NCI-H345 treated with DMSO at 0.1 percent for 48 hours (cell line): Measurements from ENCODE around the gene DNM1L.
"Not testable (repeated sequence)": the region's sequence is repeated elsewhere in the genome, so short reads cannot be mapped to it uniquely, and the experiment has no call there.

ENCODE experiments used
- DNase-seq: peaks from one replicate; lab custom pipeline; 2025; ENCODE audit not compliant: unreplicated experiment; lab: John Stamatoyannopoulos, UW

The DNM1L gene

GRCh38 chr12:32695787-32696186, 16.7 kb downstream of the DNM1L start:
- DNase-seq: no peak

- no peak for DNase-seq
Observed at GRCh38 chr12:32697445-32697844, 18.3 kb downstream of the DNM1L start.

DNA sequence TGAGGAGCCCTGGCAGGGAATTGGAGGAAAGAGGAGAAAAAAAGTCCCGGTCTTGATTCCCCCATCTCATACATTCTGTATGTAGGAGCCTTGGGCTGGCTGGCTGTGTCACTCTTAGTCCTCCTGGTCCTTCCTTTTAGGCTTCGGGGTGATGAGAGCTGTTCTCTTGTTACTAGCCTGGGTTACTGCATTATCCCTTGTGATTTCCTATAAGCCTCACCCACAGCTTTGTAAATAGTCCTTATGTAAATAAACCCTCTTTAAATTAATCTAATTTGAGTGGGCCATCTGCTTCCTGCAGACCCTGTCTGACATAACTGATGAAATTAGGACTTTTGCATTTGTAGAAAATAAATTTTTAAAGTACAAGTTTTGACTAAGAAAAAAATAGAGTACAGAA, 19.2 kb downstream of the DNM1L start:
- DNase-seq: peak; percentile 41

GRCh38 chr12:32699437-32699836, 20.3 kb downstream of the DNM1L start:
- DNase-seq: not testable (repeated sequence)

DNA sequence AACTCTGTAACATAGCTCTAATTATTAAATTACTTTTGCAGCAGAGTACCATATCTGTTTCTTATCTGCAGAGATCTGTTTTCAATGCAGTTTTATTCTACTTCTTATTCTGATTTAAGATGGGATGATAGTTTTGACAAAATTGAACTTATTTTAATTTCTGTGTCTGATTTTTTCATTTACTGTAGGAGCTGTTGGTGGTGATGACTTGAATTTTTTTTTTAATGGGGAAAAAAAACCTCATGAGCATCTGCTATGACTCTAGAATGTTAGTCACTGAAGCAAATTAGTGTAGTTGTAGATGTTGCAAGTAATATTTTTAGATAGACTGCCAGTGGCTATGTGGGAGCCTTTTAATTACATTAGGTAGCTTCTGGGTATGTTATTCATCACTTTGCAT, 23.4 kb downstream of the DNM1L start:
- no peak for DNase-seq

DNA sequence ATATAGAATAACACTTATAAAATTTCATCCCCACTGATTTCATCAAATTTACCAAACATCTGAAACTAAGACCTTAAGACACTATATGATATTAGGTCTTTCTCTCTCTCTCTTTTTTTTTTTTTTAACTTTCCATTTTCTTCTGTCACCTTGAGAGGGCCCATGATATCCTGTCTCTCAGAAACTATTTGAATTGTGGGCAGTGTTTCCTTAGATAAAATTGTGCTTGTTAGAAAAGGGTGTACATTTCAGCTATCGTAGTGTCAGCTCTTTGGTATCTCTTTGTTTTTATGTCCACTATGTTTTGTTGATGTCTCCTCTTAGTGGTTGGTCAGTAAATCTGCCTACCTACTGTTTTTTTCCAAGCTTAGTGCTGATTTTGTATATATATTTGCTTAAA, 23.8 kb downstream of the DNM1L start:
- DNase-seq: no peak

GRCh38 chr12:32705783-32706182, 26.7 kb downstream of the DNM1L start:
- no peak for DNase-seq

DNA sequence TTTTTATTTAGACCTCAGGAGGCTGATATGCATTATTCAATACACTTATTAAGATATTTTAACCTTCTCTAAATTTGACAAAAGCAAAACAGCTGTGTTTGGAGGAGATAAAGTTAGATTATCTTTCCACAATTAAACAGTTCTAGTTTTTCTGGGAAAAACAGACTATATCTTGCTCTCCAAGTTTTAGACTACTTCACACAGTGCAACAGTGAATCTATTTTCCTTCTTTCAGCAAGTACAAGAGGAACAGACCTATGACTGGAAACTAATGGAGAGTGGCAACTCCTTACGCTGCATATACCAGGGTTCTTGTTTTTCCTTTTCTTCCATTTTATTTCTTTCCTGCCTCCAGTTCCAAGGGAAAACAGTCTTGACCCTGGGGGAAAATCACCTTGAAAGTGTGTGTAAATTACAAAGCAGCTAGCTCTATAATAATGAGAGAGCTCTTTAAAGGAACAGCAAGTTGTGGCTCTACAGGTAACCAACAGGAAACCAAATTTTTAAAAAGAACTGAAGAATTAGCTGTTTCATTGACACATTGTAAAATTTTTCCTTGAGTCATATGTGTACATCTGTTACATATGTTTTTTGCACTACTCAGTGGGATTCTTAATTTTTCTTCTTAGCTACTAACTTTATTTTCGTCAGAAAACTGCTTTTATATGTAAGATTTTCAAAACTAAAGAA, 27.4 kb downstream of the DNM1L start:
- no peak for DNase-seq

- DNase-seq: no peak
Observed at GRCh38 chr12:32708926-32709325, 29.8 kb downstream of the DNM1L start.

DNA sequence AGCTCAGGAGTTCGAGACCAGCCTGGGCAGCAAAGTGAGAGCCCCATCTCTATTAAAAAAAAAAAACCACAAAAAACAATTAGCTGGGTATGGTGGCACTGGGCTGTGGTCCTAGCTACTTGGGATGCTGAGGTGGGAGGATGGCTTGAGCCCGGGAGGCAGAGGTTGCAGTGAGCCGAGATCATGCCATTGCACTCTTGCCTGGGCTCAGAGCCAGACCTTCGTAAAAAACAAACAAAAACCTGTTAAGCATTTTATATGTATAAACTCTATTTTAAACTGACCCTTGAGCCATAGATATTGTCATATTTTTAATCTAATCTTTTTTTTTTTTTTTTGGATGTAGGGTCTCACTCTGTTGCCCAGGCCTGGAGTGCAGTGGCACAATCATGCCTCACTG, 35.7 kb downstream of the DNM1L start:
- no peak for DNase-seq

DNA sequence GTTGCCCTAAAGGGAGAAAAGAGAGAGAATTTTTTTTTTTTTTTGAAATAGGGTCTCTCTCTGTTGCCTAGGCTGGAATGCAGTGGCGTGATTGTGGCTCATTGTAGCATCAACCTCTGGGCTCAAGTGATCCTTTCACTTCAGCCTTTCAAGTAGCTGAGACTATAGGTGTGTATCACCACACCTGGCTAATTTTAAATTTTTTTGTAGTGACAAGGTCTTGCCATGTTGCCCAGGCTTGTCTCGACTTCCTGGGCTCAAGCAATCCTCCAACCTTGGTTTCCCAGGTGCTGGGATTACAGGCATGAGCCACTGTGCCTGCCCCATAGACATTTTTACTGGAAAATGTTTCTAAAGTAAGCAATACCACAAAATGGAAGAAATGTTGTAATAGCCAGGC, 39.8 kb downstream of the DNM1L start:
- no peak for DNase-seq

DNA sequence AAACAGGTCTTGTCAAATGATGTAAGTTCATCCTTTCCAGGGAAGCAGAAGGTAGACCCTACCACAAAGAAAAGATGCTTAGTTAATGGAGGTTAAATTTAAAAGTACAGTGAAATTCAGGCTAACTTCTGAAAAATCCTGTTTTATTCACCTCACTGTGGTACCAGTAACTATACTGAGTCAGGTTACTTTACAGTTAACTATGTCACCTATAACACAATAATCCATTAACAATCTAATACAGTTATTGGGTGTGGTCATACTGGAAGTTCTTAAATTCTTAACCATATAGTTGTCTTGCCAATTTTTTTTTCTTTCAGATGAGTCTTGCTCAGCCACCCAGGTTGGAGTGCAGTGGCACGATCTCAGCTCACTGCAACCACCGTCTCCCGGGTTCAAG, 46.2 kb downstream of the DNM1L start:
- not testable (repeated sequence) for DNase-seq

DNA sequence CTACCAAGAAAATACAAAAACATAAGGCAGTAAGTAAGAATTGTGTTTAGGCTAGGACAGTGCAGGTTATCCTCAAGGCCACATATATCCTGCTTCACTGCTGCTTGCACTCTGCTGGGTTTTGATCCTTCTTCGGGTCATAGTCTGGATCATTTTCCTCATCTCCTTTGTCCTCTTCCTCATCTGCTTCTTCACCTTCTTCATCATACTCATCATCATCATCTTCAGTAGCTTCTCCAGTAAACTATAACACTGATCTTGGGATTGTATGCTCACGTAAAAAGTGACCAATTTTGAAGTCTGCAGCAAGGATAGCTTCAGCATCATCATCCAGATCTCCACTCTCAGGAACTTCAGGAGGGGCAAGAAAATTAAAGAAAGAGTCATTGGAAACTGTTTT, 47.2 kb downstream of the DNM1L start:
- no peak for DNase-seq

- DNase-seq: no peak
Observed at GRCh38 chr12:32727237-32727636, 48.1 kb downstream of the DNM1L start.

DNA sequence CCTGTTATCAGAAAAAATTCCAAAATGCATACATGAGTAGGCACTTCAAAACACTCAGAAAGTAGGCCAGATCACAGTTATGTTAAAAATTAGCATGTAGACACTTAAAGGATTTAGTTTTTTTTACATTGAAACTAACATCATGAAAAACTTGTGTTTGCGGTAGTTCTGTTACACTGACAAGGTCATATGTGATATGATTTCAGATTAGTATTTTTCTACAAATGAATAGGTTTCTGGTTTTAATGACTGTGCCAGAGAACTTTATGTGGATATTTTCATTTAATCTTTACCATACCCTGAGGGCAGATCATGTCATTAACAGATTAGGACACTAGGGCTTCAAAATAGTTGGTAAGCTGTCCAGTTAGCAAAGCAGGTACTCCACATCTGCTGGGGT, 55.9 kb downstream of the DNM1L start:
- no peak for DNase-seq

DNA sequence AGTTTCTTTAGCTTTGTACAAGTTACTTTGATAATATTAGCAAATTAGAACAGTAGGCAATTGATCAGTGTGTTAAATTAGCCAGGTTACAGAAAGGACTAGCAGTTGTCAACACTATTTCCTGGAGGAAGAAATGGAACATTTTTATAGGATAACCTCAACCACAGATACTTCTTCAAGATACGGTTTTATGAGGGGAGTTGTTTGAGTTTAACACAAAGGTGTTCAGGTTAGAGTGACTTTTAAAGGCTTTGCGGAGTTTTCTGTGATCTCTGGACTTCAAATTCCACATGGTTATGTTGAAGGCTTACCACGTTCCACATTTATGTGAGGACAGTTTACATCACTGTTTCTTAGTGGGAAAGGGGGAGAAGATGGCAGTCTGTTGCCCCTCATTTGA, 57.3 kb downstream of the DNM1L start:
- DNase-seq: no peak

GRCh38 chr12:32737715-32738114, 58.6 kb downstream of the DNM1L start:
- DNase-seq: no peak

GRCh38 chr12:32739279-32739678, 60.2 kb downstream of the DNM1L start:
- no peak for DNase-seq

DNA sequence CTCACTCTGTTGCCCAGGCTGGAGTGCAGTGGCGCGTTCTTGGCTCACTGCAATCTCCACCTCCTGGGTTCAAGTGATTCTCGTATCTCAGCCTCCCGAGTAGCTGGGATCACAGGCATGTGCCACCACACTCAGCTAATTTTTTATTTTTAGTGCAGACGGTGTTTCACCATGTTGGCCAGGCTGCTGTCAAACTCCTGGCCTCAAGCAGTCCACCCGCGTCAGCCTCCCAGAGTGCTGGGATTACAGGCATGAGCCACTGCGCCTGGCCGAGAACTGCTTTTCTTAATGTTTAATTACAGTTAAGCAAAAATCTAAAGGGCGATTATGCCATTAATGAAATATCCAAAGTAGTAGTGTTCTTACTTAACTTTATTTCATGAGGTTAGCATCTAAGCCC, 63.0 kb downstream of the DNM1L start:
- DNase-seq: no peak

DNA sequence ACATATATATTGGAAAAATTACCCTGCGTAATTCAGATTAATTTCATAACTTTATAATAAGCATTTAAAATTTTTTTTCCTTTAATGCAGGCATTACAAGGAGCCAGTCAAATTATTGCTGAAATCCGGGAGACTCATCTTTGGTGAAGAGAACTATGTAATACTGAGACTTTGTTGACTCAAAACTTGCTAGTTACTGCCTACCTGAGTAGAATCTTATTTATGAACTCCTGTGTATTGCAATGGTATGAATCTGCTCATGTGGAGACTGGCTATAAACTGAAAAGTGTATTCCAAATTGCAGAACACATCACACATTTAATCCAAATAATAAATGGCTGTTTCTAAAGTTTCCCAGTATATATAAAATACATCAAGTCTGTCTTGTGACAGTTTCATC, 64.2 kb downstream of the DNM1L start:
- DNase-seq: no peak

GRCh38 chr12:32753605-32754004, 74.5 kb downstream of the DNM1L start:
- no peak for DNase-seq

DNA sequence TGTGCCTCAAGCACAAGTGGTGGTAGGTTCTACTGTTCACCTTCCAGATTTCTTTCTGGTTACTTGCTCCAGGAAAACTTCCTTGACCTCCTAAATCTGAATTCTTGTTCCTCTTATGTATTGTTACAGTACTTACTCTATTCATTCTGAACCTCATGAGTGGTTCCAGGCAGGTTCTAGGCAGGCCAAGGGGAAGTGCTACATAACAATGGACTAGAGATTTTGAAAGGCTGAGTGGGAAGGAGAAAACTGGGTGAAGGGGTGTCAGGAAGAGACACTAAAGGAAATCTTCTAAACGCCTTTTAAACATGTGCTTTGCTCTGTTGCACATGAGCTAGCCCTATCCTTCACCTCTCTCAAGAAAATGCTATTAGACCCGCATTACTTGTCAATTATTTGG, 75.0 kb downstream of the DNM1L start:
- no peak for DNase-seq

- DNase-seq: peak; percentile 56
Observed at GRCh38 chr12:32755051-32755653, 76.1 kb downstream of the DNM1L start.
